Measurements from ENCODE around the gene TUBGCP6. TPM values are rescaled to one million over a fixed set of nuclear protein-coding genes. Genes with fewer than 3 reads are reported as not detected.
"Not testable (repeated sequence)": the region's sequence is repeated elsewhere in the genome, so short reads cannot be mapped to it uniquely, and the experiment has no call there.

The TUBGCP6 gene
- total RNA-seq, 1 donor from 2014 or later, result 45.4 TPM

DNA sequence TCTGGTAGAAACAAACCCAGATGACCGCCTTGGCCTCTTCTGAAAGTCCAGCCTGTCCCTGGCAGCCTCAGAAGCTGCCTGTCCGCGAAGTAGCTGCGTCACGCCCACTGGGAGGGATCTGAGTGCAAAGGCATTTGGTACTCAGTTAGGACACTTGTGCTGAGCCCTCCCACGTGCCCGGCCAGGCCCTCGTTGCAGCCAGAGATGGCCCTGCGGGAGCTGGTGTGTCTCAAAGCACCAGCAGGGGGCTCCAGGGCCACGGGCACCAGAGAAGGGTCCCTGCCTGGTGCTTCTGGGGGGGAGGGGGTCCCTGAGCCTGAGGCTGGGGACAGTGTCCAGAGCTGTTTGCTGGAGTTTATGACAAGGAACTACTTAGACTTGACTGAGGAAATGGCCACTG, 38.2 kb downstream of the TUBGCP6 start:
- no peak for TF ChIP-seq POLR2A (IDR thresholded peaks at IDR 0.05)
- TF ChIP-seq, protein P1, sequence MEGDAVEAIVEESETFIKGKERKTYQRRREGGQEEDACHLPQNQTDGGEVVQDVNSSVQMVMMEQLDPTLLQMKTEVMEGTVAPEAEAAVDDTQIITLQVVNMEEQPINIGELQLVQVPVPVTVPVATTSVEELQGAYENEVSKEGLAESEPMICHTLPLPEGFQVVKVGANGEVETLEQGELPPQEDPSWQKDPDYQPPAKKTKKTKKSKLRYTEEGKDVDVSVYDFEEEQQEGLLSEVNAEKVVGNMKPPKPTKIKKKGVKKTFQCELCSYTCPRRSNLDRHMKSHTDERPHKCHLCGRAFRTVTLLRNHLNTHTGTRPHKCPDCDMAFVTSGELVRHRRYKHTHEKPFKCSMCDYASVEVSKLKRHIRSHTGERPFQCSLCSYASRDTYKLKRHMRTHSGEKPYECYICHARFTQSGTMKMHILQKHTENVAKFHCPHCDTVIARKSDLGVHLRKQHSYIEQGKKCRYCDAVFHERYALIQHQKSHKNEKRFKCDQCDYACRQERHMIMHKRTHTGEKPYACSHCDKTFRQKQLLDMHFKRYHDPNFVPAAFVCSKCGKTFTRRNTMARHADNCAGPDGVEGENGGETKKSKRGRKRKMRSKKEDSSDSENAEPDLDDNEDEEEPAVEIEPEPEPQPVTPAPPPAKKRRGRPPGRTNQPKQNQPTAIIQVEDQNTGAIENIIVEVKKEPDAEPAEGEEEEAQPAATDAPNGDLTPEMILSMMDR (IDR thresholded peaks at IDR 0.05), result no peak
- TF ChIP-seq POLR2AphosphoS5 (IDR thresholded peaks at IDR 0.05; ENCODE audit: insufficient read depth in 1 of 2, low read depth in 1 of 2), result no peak
- intact Hi-C loops (cut with DNase I), result no loop called here
- DNase-seq (ENCODE audit: extremely low spot score in 2 of 2), result no peak
- Histone ChIP-seq H3K36me3 (peaks cover 0 to 38% of the 10 kb centered on the region in 2 donors), H3K27me3 (no peaks in the 10 kb centered on the region), H3K4me3 (no peak overlapping the region), H3K9me3 (no peaks in the 10 kb centered on the region), H3K27ac (no peak overlapping the region), H3K4me1 (peaks cover 53% of the 10 kb centered on the region)

DNA sequence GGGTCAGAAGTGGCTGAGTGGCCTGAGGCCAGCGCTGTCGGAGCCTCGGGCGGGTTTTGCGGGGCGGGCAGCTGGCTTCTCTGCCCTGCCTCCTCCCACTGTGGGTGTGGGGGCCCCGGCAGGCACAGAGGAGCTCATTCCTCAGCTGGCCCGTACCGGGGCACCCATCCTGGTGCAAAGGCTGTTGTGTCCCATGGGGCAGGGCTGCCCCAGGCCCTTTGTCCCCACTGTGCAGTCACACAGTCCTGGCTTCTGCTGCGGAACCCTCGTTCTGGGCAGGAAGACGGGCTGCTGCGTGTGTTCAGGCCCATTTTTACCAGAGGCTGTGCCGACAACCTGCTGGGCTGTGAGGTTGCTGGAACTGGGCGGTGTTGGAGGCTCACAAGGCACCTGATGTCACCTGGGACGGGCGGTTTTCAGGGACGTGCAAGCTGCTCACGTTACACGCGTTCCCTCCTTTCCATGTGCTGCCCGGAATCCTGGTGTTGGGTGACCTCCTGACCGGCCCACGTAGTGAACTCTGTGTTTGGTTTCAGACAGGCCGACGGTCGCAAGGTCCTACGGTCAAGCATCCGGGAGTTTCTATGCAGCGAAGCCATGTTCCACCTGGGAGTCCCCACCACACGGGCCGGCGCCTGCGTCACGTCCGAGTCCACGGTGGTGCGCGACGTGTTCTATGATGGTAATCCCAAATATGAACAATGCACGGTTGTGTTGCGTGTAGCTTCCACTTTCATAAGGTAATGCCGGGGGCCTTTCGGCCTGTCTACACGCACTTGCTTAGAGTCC, 38.8 kb downstream of the TUBGCP6 start:
- no peak overlapping the region for H3K4me3 ChIP-seq
- peaks cover 56% of the 10 kb centered on the region for H3K4me1 ChIP-seq
- intact Hi-C loops (cut with DNase I), result no loop called here
- H3K27me3 ChIP-seq, result no peaks in the 10 kb centered on the region
- H3K9me3 ChIP-seq, result no peaks in the 10 kb centered on the region
- no peak for DNase-seq (ENCODE audit: extremely low spot score in 2 of 2)
- no peak overlapping the region for H3K27ac ChIP-seq
- H3K36me3 ChIP-seq, result peaks cover 0 to 31% of the 10 kb centered on the region in 2 donors
- TF ChIP-seq POLR2AphosphoS5 (IDR thresholded peaks at IDR 0.05; ENCODE audit: insufficient read depth in 1 of 2, low read depth in 1 of 2), result no peak
- TF ChIP-seq, protein P1 (IDR thresholded peaks at IDR 0.05), result no peak
- no peak for TF ChIP-seq POLR2A (IDR thresholded peaks at IDR 0.05)

DNA sequence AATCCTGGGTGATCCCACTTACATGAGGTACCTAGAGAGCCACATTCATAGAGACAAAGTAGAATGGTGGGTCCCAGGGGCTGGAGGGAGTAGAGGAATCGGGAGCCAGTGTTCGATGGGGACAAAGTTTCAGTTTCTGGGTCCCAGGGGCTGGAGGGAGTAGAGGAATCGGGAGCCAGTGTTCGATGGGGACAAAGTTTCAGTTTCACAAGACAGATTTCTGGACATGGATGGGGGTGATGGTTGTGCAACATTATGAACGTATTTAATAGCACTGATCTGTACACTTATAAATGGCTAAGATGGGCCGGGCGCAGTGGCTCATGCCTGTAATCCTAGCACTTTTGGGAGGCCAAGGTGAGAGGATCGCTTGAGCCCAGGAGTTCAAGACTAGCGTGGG, 39.8 kb downstream of the TUBGCP6 start:
- H3K27me3 ChIP-seq; DNase-seq (ENCODE audit: extremely low spot score in 2 of 2); H3K9me3 ChIP-seq; intact Hi-C loops (cut with DNase I); H3K27ac ChIP-seq; H3K4me3 ChIP-seq: not testable (repeated sequence)
- Histone ChIP-seq H3K36me3 (peaks cover 0 to 24% of the 10 kb centered on the region in 2 donors), H3K4me1 (peaks cover 59% of the 10 kb centered on the region)

- peaks cover 0 to 24% of the 10 kb centered on the region in 2 donors for H3K36me3 ChIP-seq
- peaks cover 60% of the 10 kb centered on the region for H3K4me1 ChIP-seq
- intact Hi-C loops (cut with DNase I), result no loop called here
- H3K4me3 ChIP-seq, result no peak overlapping the region
- no peak for DNase-seq (ENCODE audit: extremely low spot score in 2 of 2)
- H3K27me3 ChIP-seq, result no peaks in the 10 kb centered on the region
- TF ChIP-seq POLR2A (IDR thresholded peaks at IDR 0.05) (no peak), POLR2AphosphoS5 (IDR thresholded peaks at IDR 0.05; ENCODE audit: insufficient read depth in 1 of 2, low read depth in 1 of 2) (no peak)
- TF ChIP-seq, protein P1 (IDR thresholded peaks at IDR 0.05), result no peak
- H3K9me3 ChIP-seq, result no peaks in the 10 kb centered on the region
- no peak overlapping the region for H3K27ac ChIP-seq
Measured at GRCh38 chr22:50204571-50204970, 40.3 kb downstream of the TUBGCP6 start.

- DNase-seq (ENCODE audit: extremely low spot score in 2 of 2), result no peak
- Histone ChIP-seq H3K9me3 (no peaks in the 10 kb centered on the region), H3K4me3 (no peak overlapping the region), H3K36me3 (peaks cover 0 to 24% of the 10 kb centered on the region in 2 donors), H3K4me1 (peaks cover 57% of the 10 kb centered on the region), H3K27ac (no peak overlapping the region), H3K27me3 (no peaks in the 10 kb centered on the region)
- intact Hi-C loops (cut with DNase I), result no loop called here
- TF ChIP-seq POLR2AphosphoS5 (IDR thresholded peaks at IDR 0.05; ENCODE audit: insufficient read depth in 1 of 2, low read depth in 1 of 2) (no peak), POLR2A (IDR thresholded peaks at IDR 0.05) (no peak)
- TF ChIP-seq, protein P1 (IDR thresholded peaks at IDR 0.05), result no peak
Measured at GRCh38 chr22:50203288-50203687, 41.5 kb downstream of the TUBGCP6 start.
